Mesothelial cell of epicardium (in vitro differentiated cells): ENCODE measurements around the gene MRC2. TPM values are rescaled to one million over a fixed set of nuclear protein-coding genes. Genes with fewer than 3 reads are reported as not detected.

Experiments used
- DNase-seq, 2 experiments: peaks; one replicate each; pipeline ENCODE4 v3.0.0; 2021; ENCODE audit warnings: low spot score in 2 of 2; ENCODE audit not compliant: unreplicated experiment in 2 of 2
- H3K27ac Mint-ChIP-seq: 2 replicates; pipeline ENCODE4 v1.8.0; 2021; ENCODE audit warnings: mixed read lengths
- H3K27me3 Mint-ChIP-seq: 2 replicates; pipeline ENCODE4 v1.8.0; 2021; ENCODE audit warnings: low read depth, mixed read lengths
- H3K36me3 Mint-ChIP-seq: 2 replicates; pipeline ENCODE4 v1.8.0; 2021; ENCODE audit warnings: mixed read lengths
- H3K4me1 Mint-ChIP-seq: 2 replicates; pipeline ENCODE4 v1.8.0; 2021; ENCODE audit warnings: mixed read lengths
- H3K4me3 Mint-ChIP-seq: 2 replicates; pipeline ENCODE4 v1.8.0; 2021; ENCODE audit warnings: mild to moderate bottlenecking, moderate library complexity, mixed read lengths
- H3K9me3 Mint-ChIP-seq: 2 replicates; pipeline ENCODE4 v1.8.0; 2021; ENCODE audit warnings: mixed read lengths
- total RNA-seq: library from RNA; stranded (reverse); gene quantifications from 3 replicates; pipeline ENCODE4 v1.2.1, GENCODE V29; 2021
- TF ChIP-seq, protein P1 (sequence below): fragments of 200-600 bp; sonication (generic); IDR thresholded peaks from one replicate; pipeline ENCODE4 v1.5.0; 2021; ENCODE audit warnings: antibody characterized with exemption; ENCODE audit not compliant: unreplicated experiment

Gene MRC2
- total RNA-seq, 1 donor from 2014 or later = 120 TPM

DNA sequence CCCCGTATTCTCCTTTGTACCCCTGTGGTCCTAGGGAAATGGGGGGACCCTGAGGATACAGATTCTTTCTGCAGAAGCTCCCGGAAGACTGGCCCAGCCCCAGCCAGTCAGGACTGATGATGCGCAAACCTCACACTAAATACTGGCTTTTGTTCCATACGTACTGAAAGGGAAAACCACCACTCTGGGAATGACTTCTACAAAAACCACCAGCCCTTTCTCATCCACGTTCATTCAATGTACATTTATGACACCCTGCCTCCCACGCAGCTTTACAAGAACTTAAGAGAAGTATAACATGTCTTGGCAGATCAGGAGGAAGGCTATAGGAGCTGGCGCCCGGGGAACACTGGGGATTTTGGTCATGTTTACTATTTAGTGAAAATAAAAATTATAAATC, 110.0 kb downstream of the MRC2 start:
- Mint-ChIP-seq H3K27ac (no peak overlapping the region), H3K36me3 (no peaks in the 10 kb centered on the region), H3K4me1 (peaks cover 6% of the 10 kb centered on the region), H3K9me3 (no peaks in the 10 kb centered on the region), H3K4me3 (no peak overlapping the region), H3K27me3 (peaks cover 13% of the 10 kb centered on the region)
- TF ChIP-seq, protein P1, sequence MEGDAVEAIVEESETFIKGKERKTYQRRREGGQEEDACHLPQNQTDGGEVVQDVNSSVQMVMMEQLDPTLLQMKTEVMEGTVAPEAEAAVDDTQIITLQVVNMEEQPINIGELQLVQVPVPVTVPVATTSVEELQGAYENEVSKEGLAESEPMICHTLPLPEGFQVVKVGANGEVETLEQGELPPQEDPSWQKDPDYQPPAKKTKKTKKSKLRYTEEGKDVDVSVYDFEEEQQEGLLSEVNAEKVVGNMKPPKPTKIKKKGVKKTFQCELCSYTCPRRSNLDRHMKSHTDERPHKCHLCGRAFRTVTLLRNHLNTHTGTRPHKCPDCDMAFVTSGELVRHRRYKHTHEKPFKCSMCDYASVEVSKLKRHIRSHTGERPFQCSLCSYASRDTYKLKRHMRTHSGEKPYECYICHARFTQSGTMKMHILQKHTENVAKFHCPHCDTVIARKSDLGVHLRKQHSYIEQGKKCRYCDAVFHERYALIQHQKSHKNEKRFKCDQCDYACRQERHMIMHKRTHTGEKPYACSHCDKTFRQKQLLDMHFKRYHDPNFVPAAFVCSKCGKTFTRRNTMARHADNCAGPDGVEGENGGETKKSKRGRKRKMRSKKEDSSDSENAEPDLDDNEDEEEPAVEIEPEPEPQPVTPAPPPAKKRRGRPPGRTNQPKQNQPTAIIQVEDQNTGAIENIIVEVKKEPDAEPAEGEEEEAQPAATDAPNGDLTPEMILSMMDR = no peak
- DNase-seq = no peak

- TF ChIP-seq, protein P1 = no peak
- no peak overlapping the region for H3K4me3 Mint-ChIP-seq
- H3K27ac Mint-ChIP-seq = no peak overlapping the region
- H3K27me3 Mint-ChIP-seq = peaks cover 21% of the 10 kb centered on the region
- H3K4me1 Mint-ChIP-seq = peaks cover 6% of the 10 kb centered on the region
- H3K36me3 Mint-ChIP-seq = no peaks in the 10 kb centered on the region
- no peak for DNase-seq
- no peaks in the 10 kb centered on the region for H3K9me3 Mint-ChIP-seq
Observed at GRCh38 chr17:62738281-62738680, 110.8 kb downstream of the MRC2 start.

GRCh38 chr17:62739645-62740388, 112.3 kb downstream of the MRC2 start:
- Mint-ChIP-seq H3K4me3 (no peak overlapping the region), H3K9me3 (no peaks in the 10 kb centered on the region), H3K36me3 (no peaks in the 10 kb centered on the region), H3K4me1 (peaks cover 4% of the 10 kb centered on the region), H3K27me3 (peaks cover 32% of the 10 kb centered on the region), H3K27ac (no peak overlapping the region)
- TF ChIP-seq, protein P1 = no peak
- no peak for DNase-seq

DNA sequence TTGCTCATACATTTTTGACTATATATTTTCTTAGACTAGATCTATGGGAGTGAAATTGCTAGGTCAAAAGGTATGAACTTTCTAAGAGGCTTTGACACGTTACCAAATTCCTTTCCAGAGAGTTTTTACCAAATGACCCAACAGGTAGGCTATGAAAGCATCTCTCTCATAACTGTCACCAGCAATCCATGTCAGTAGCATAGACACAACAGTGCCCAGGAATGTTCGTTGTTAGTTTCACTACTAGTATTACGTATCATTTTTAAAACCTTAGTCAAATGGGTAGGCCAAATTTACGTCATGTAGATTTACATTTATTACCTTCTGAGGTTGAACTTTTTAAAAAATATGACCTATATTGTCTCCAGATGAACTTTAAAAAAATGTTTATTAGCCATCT, 113.8 kb downstream of the MRC2 start:
- H3K9me3 Mint-ChIP-seq = no peaks in the 10 kb centered on the region

More for the DNA sequence above, 113.8 kb downstream of the MRC2 start:
- TF ChIP-seq, protein P1 = no peak
- no peak overlapping the region for H3K27ac Mint-ChIP-seq
- H3K4me1 Mint-ChIP-seq = peaks cover 8% of the 10 kb centered on the region
- peaks cover 37% of the 10 kb centered on the region for H3K27me3 Mint-ChIP-seq
- H3K36me3 Mint-ChIP-seq = no peaks in the 10 kb centered on the region
- no peak for DNase-seq
- no peak overlapping the region for H3K4me3 Mint-ChIP-seq

Other genes with a start within 250 kb of the MRC2 start
- gene EFCAB3, start 247.1 kb upstream of the MRC2 start, total RNA-seq = 0.16 TPM in 1 of 3 replicates, not detected in the others
- gene METTL2A, start 203.8 kb upstream of the MRC2 start, total RNA-seq = 22.4 to 25.2 TPM (median 24.6 TPM) in 3 replicates
- gene TLK2, start 148.8 kb upstream of the MRC2 start, total RNA-seq = 61.6 to 67.8 TPM (median 61.9 TPM) in 3 replicates
- 0.18 to 1.1 TPM (median 0.53 TPM) in 3 replicates for gene MARCHF10, start 180.6 kb downstream of the MRC2 start, total RNA-seq